Measurements from ENCODE around the gene LAMB2. TPM values are rescaled to one million over a fixed set of nuclear protein-coding genes. Genes with fewer than 3 reads are reported as not detected.

LAMB2 gene
- total RNA-seq, 2 donors from 2014 or later = 83.6 to 97.8 TPM

GRCh38 chr3:49098429-49098828 is 34.4 kb downstream of the LAMB2 start:
- WGBS, 2 experiments (ENCODE audit: insufficient coverage in 1 of 2, insufficient read length in 1 of 2) = 90 to 92% methylated on average over 3 to 5 of the region's 5 CpGs
- Histone ChIP-seq H3K4me3 (ENCODE audit: low read length) (no peak overlapping the region), H3K9me3 (ENCODE audit: control insufficient read depth, low read length) (no peaks in the 10 kb centered on the region), H3K27ac (ENCODE audit: low read depth, low read length) (no peak overlapping the region), H3K4me1 (ENCODE audit: control insufficient read depth, insufficient read depth, low read length) (peaks cover 5% of the 10 kb centered on the region), H3K27me3 (ENCODE audit: control insufficient read depth, insufficient read depth, low read length, poor library complexity, severe bottlenecking) (no peaks in the 10 kb centered on the region), H3K36me3 (ENCODE audit: control insufficient read depth, insufficient read depth, low read length) (peaks cover 72% of the 10 kb centered on the region), H3K9ac (ENCODE audit: extremely low read depth, low read length, poor library complexity, severe bottlenecking) (no peak overlapping the region)
- DNase-seq = no peak
- H3K9me3 Mint-ChIP-seq = no peaks in the 10 kb centered on the region
- H3K4me1 Mint-ChIP-seq = no peaks in the 10 kb centered on the region
- peaks cover 60% of the 10 kb centered on the region for H3K36me3 Mint-ChIP-seq (ENCODE audit: low read depth)
- no peaks in the 10 kb centered on the region for H3K27me3 Mint-ChIP-seq (ENCODE audit: insufficient read depth)
- H3K4me3 Mint-ChIP-seq = no peak overlapping the region
- TF ChIP-seq CTCF (conservative IDR thresholded peaks at IDR 0.05) = no peak
- H3K27ac Mint-ChIP-seq = no peak overlapping the region

- H3K9me3 ChIP-seq (ENCODE audit: control insufficient read depth, low read length) = no peaks in the 10 kb centered on the region
- peaks cover 57% of the 10 kb centered on the region for H3K36me3 ChIP-seq (ENCODE audit: control insufficient read depth, insufficient read depth, low read length)
- peak; percentile 74 for TF ChIP-seq CTCF (conservative IDR thresholded peaks at IDR 0.05)
- Mint-ChIP-seq H3K27ac (peak within 1 kb of the TSS; percentile 99), H3K9me3 (no peaks in the 10 kb centered on the region), H3K36me3 (ENCODE audit: low read depth) (peaks cover 41% of the 10 kb centered on the region), H3K27me3 (ENCODE audit: insufficient read depth) (no peaks in the 10 kb centered on the region), H3K4me3 (peak within 1 kb of the TSS; percentile 93), H3K4me1 (peaks cover 2% of the 10 kb centered on the region)
- H3K27me3 ChIP-seq (ENCODE audit: control insufficient read depth, insufficient read depth, low read length, poor library complexity, severe bottlenecking) = no peaks in the 10 kb centered on the region
- H3K9ac ChIP-seq (ENCODE audit: extremely low read depth, low read length, poor library complexity, severe bottlenecking) = peak within 1 kb of the TSS; percentile 98
- DNase-seq = peak; percentile 99
- H3K4me3 ChIP-seq (ENCODE audit: low read length) = peak within 1 kb of the TSS; percentile 97
- peak within 1 kb of the TSS; percentile 99 for H3K27ac ChIP-seq (ENCODE audit: low read depth, low read length)
- peaks cover 3% of the 10 kb centered on the region for H3K4me1 ChIP-seq (ENCODE audit: control insufficient read depth, insufficient read depth, low read length)
- 1 to 2% methylated on average over 23 to 65 of the region's 65 CpGs for WGBS, 2 experiments (ENCODE audit: insufficient coverage in 1 of 2, insufficient read length in 1 of 2)
These were observed 38.7 kb downstream of the LAMB2 start, which contains the start of gene QRICH1 for GRCh38 chr3:49093853-49094767. Gene QRICH1 (minus strand): TSS chr3:49094071. CDS start chr3:49077017, 17,054 bp downstream.

- peak; percentile 91 for DNase-seq
- H3K4me3 ChIP-seq (ENCODE audit: low read length) = peak overlapping the region; percentile 97
- TF ChIP-seq CTCF (conservative IDR thresholded peaks at IDR 0.05) = no peak
- H3K27me3 ChIP-seq (ENCODE audit: control insufficient read depth, insufficient read depth, low read length, poor library complexity, severe bottlenecking) = no peaks in the 10 kb centered on the region
- peak overlapping the region; percentile 98 for H3K9ac ChIP-seq (ENCODE audit: extremely low read depth, low read length, poor library complexity, severe bottlenecking)
- peaks cover 57% of the 10 kb centered on the region for H3K36me3 ChIP-seq (ENCODE audit: control insufficient read depth, insufficient read depth, low read length)
- H3K9me3 ChIP-seq (ENCODE audit: control insufficient read depth, low read length) = no peaks in the 10 kb centered on the region
- H3K9me3 Mint-ChIP-seq = no peaks in the 10 kb centered on the region
- H3K27ac Mint-ChIP-seq = peak overlapping the region; percentile 99
- H3K4me1 ChIP-seq (ENCODE audit: control insufficient read depth, insufficient read depth, low read length) = peaks cover 3% of the 10 kb centered on the region
- peaks cover 2% of the 10 kb centered on the region for H3K4me1 Mint-ChIP-seq
- H3K36me3 Mint-ChIP-seq (ENCODE audit: low read depth) = peaks cover 36% of the 10 kb centered on the region
- H3K27me3 Mint-ChIP-seq (ENCODE audit: insufficient read depth) = no peaks in the 10 kb centered on the region
- H3K4me3 Mint-ChIP-seq = peak overlapping the region; percentile 93
- WGBS, 2 experiments (ENCODE audit: insufficient coverage in 1 of 2, insufficient read length in 1 of 2) = 0% methylated on average over 19 to 86 of the region's 86 CpGs
- H3K27ac ChIP-seq (ENCODE audit: low read depth, low read length) = peak overlapping the region; percentile 99
These were observed 39.7 kb downstream of the LAMB2 start for GRCh38 chr3:49092938-49093852.

Data from endodermal cell (in vitro differentiated cells).